Ovary (tissue), 3 donors: ENCODE results near the gene STUM.

Experiments
- POLR2A ChIP-seq: fragments of 450-650 bp; IDR thresholded peaks from one replicate; pipeline ENCODE4 v1.6.1; 2017; ENCODE audit warnings: antibody characterized with exemption, mild to moderate bottlenecking, moderate library complexity
- TF ChIP-seq, protein P1 (sequence below), 3 donors: fragments of 450-650 bp in 2 of 3; fragments of 200-600 bp in 1 of 3; IDR thresholded peaks; one replicate each; pipeline versions ENCODE4 v1.5.1 to v1.8.0; 2016 to 2022; ENCODE audit warnings: antibody characterized with exemption in 3 of 3, mild to moderate bottlenecking in 1 of 3
- donor health status: DM: no; HTN: no; CAD: no.

DNA sequence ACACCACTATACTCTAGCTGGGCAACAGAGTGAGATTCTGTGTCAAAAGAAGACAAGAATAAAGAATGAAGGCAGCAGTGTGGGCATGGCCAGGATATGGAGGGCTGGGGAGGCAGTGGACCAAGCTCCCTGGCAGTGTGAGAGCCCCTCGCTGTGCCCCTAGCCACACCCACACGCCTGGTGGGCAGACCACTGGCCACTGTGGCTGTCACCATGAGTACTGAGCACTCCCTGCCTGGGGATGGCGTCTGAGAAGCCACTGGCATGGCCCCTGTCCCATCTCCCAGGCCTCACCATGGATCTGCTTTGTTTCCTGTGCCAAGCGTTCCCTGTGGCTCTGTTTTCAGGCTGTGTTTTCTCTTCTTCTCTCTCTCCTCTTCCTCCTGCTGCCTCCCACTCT lies 51.7 kb downstream of the STUM start:
- TF ChIP-seq, protein P1, sequence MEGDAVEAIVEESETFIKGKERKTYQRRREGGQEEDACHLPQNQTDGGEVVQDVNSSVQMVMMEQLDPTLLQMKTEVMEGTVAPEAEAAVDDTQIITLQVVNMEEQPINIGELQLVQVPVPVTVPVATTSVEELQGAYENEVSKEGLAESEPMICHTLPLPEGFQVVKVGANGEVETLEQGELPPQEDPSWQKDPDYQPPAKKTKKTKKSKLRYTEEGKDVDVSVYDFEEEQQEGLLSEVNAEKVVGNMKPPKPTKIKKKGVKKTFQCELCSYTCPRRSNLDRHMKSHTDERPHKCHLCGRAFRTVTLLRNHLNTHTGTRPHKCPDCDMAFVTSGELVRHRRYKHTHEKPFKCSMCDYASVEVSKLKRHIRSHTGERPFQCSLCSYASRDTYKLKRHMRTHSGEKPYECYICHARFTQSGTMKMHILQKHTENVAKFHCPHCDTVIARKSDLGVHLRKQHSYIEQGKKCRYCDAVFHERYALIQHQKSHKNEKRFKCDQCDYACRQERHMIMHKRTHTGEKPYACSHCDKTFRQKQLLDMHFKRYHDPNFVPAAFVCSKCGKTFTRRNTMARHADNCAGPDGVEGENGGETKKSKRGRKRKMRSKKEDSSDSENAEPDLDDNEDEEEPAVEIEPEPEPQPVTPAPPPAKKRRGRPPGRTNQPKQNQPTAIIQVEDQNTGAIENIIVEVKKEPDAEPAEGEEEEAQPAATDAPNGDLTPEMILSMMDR (IDR thresholded peaks at IDR 0.05) = no peak
- TF ChIP-seq POLR2A = no peak
